Liver (tissue), 9 donors: Measurements from ENCODE around the gene RIMBP2. TPM values are rescaled to one million over a fixed set of nuclear protein-coding genes. Genes with fewer than 3 reads are reported as not detected.

Experiments used
- DNase-seq: peaks from one replicate; pipeline ENCODE4 v3.0.0-alpha.2; 2017; ENCODE audit warnings: low spot score
- H3K27ac ChIP-seq, 2 donors: one replicate each; pipeline ENCODE4 v1.7.0; 2013; ENCODE audit warnings: inconsistent platforms in 2 of 2, low read length in 2 of 2, control low read depth in 1 of 2, low read depth in 1 of 2, mild to moderate bottlenecking in 1 of 2
- H3K27me3 ChIP-seq, 4 donors: one replicate each; pipeline versions ENCODE4 v1.6.1 to v1.7.0; 2013; ENCODE audit warnings: low read length in 3 of 4, inconsistent platforms in 1 of 4, mild to moderate bottlenecking in 1 of 4, moderate library complexity in 1 of 4; ENCODE audit not compliant: control insufficient read depth in 4 of 4, insufficient read depth in 4 of 4
- H3K36me3 ChIP-seq, 4 donors: one replicate each; pipeline versions ENCODE4 v1.6.1 to v1.7.0; 2013; ENCODE audit warnings: low read length in 3 of 4, mild to moderate bottlenecking in 3 of 4, low read depth in 1 of 4, moderate library complexity in 1 of 4; ENCODE audit not compliant: control insufficient read depth in 4 of 4, insufficient read depth in 3 of 4
- H3K4me1 ChIP-seq, 4 donors: one replicate each; pipeline versions ENCODE4 v1.6.1 to v1.7.0; 2013; ENCODE audit warnings: low read length in 3 of 4, mild to moderate bottlenecking in 3 of 4, moderate library complexity in 1 of 4; ENCODE audit not compliant: control insufficient read depth in 4 of 4, insufficient read depth in 4 of 4
- H3K4me3 ChIP-seq, 3 donors: one replicate each; pipeline versions ENCODE4 v1.6.1 to v1.7.0; 2013; ENCODE audit warnings: low read length in 3 of 3, control low read depth in 1 of 3, low read depth in 1 of 3, mild to moderate bottlenecking in 1 of 3
- H3K9ac ChIP-seq, 2 donors: one replicate each; pipeline ENCODE4 v1.7.0; 2013; ENCODE audit warnings: low read length in 2 of 2, mild to moderate bottlenecking in 2 of 2, moderate library complexity in 2 of 2, control low read depth in 1 of 2, low read depth in 1 of 2
- H3K9me3 ChIP-seq, 4 donors: one replicate each; pipeline versions ENCODE4 v1.6.1 to v1.7.0; 2013; ENCODE audit warnings: low read length in 3 of 4; ENCODE audit not compliant: control insufficient read depth in 4 of 4
- CTCF ChIP-seq: fragments of 150-350 bp; IDR thresholded peaks from 2 replicates; pipeline ENCODE4 v1.5.1; 2017; ENCODE audit warnings: improper control_type of control experiment, low read depth, low read length; ENCODE audit not compliant: missing input control
- EGR1 ChIP-seq, 2 donors: IDR thresholded peaks; 2 replicates each; pipeline ENCODE4 v1.6.1; 2016 to 2018; ENCODE audit warnings: antibody characterized with exemption in 2 of 2, low read depth in 2 of 2
- GABPA ChIP-seq, 2 donors: IDR thresholded peaks in 1 of 2; conservative IDR thresholded peaks in 1 of 2; 2 replicates each; pipeline ENCODE4 v1.6.1; 2016; ENCODE audit warnings: antibody characterized with exemption in 2 of 2, mild to moderate bottlenecking in 1 of 2, moderate library complexity in 1 of 2
- HNF4A ChIP-seq, 2 donors: conservative IDR thresholded peaks; 2 replicates each; pipeline ENCODE4 v1.6.1; 2016; ENCODE audit warnings: antibody characterized with exemption in 2 of 2, mild to moderate bottlenecking in 2 of 2
- HNF4G ChIP-seq: IDR thresholded peaks from 2 replicates; pipeline ENCODE4 v1.6.1; 2016; ENCODE audit warnings: antibody characterized with exemption
- MAX ChIP-seq: IDR thresholded peaks from 2 replicates; pipeline ENCODE4 v1.6.1; 2016; ENCODE audit warnings: antibody characterized with exemption
- NR2F2 ChIP-seq: IDR thresholded peaks from 2 replicates; pipeline ENCODE4 v1.6.1; 2016; ENCODE audit warnings: antibody characterized with exemption
- RAD21 ChIP-seq, 2 donors: IDR thresholded peaks; 2 replicates each; pipeline ENCODE4 v1.6.1; 2016; ENCODE audit warnings: antibody characterized with exemption in 2 of 2, mild to moderate bottlenecking in 2 of 2
- REST ChIP-seq: IDR thresholded peaks from 2 replicates; pipeline ENCODE4 v1.6.1; 2016; ENCODE audit warnings: antibody characterized with exemption, mild to moderate bottlenecking
- RXRA ChIP-seq, 2 donors: IDR thresholded peaks; 2 replicates each; pipeline ENCODE4 v1.6.1; 2017 to 2018; ENCODE audit warnings: antibody characterized with exemption in 2 of 2, mild to moderate bottlenecking in 1 of 2
- SP1 ChIP-seq: IDR thresholded peaks from 2 replicates; pipeline ENCODE4 v1.6.1; 2018; ENCODE audit warnings: antibody characterized with exemption, mild to moderate bottlenecking
- TAF1 ChIP-seq: conservative IDR thresholded peaks from 2 replicates; pipeline ENCODE4 v1.6.1; 2016; ENCODE audit warnings: antibody characterized with exemption, mild to moderate bottlenecking
- YY1 ChIP-seq: IDR thresholded peaks from 2 replicates; pipeline ENCODE4 v1.6.1; 2016; ENCODE audit warnings: antibody characterized with exemption, mild to moderate bottlenecking
- WGBS: extraction: QIAGEN DNeasy Blood & Tissue Kit; methylation state at CpG from one replicate; pipeline ENCODE4 v1.1.7; 2013; 5-methylcytosine and 5-hydroxymethylcytosine counted together
- polyA plus RNA-seq, 2 donors: library from polyadenylated mRNA; stranded (reverse) in 1 of 2; unstranded in 1 of 2; fragments of 200-250 nt in 1 of 2; fragments of >200 nt in 1 of 2; fragmentation: Nextera tagmentation in 1 of 2; extraction: Ambion mirVana in 1 of 2; gene quantifications; one replicate each; pipeline versions ENCODE4 v1.2.1 to v1.2.3, GENCODE V29; 2013 to 2015
- total RNA-seq, 2 donors: library from RNA; depleted of rRNA; stranded (reverse); fragments of >200 nt; gene quantifications; one replicate each; pipeline ENCODE4 v1.2.3, GENCODE V29; 2014
- donor health status: healthy.
- donor health status: healthy.
- donor health status: healthy.
- donor health status: healthy.
- donor health status: healthy.

Gene RIMBP2
- total and polyA plus RNA-seq, 4 donors = 0.01 to 0.17 (median 0.09) TPM; not detected in 1

- no peaks in the 10 kb centered on the region for H3K36me3 ChIP-seq
- no peaks in the 10 kb centered on the region for H3K4me1 ChIP-seq
- no peaks in the 10 kb centered on the region for H3K9me3 ChIP-seq
- no peak overlapping the region for H3K27ac ChIP-seq
- no peaks in the 10 kb centered on the region for H3K27me3 ChIP-seq
- no peak overlapping the region for H3K4me3 ChIP-seq
- no peak for DNase-seq
- 91% methylated on average over 5 of the region's 5 CpGs for WGBS
- no peak overlapping the region for H3K9ac ChIP-seq
- no peak for TF ChIP-seq REST
- no peak for TF ChIP-seq TAF1
- no peak for TF ChIP-seq RXRA (IDR thresholded peaks at IDR 0.05)
- no peak for TF ChIP-seq HNF4G
- TF ChIP-seq GABPA (IDR thresholded peaks at IDR 0.05 in 1 of 2, conservative IDR thresholded peaks at IDR 0.05 in 1 of 2) = no peak
- TF ChIP-seq EGR1 (IDR thresholded peaks at IDR 0.05; ENCODE audit: low read depth in 2 of 2) = no peak
- TF ChIP-seq YY1 = no peak
- TF ChIP-seq CTCF = no peak
- no peak for TF ChIP-seq RAD21 (IDR thresholded peaks at IDR 0.05)
- TF ChIP-seq NR2F2 = no peak
- no peak for TF ChIP-seq SP1
- no peak for TF ChIP-seq MAX
Measured at GRCh38 chr12:130614530-130614905, 101.6 kb downstream of the RIMBP2 start.

GRCh38 chr12:130613831-130614529 lies 102.1 kb downstream of the RIMBP2 start:
- Histone ChIP-seq H3K27ac (no peak overlapping the region), H3K4me3 (no peak overlapping the region), H3K27me3 (no peaks in the 10 kb centered on the region), H3K4me1 (no peaks in the 10 kb centered on the region), H3K9ac (no peak overlapping the region), H3K9me3 (no peaks in the 10 kb centered on the region), H3K36me3 (no peaks in the 10 kb centered on the region)
- no peak for TF ChIP-seq CTCF
- no peak for TF ChIP-seq RAD21 (IDR thresholded peaks at IDR 0.05)
- TF ChIP-seq NR2F2 = no peak
- TF ChIP-seq HNF4A (conservative IDR thresholded peaks at IDR 0.05) = no peak
- TF ChIP-seq HNF4G = no peak
- no peak for TF ChIP-seq MAX
- no peak for TF ChIP-seq GABPA (IDR thresholded peaks at IDR 0.05 in 1 of 2, conservative IDR thresholded peaks at IDR 0.05 in 1 of 2)
- no peak for DNase-seq
- WGBS = 84% methylated on average over 14 of the region's 14 CpGs
